Kidney (tissue), 14 donors: ENCODE results near the gene TUBB4A. TPM values are rescaled to one million over a fixed set of nuclear protein-coding genes. Genes with fewer than 3 reads are reported as not detected.

Source experiments
- DNase-seq, 5 donors: peaks; one replicate each; pipeline ENCODE4 v3.0.0-alpha.2; 2013 to 2020
- FAIRE-seq: peaks from 2 replicates; lab custom pipeline; 2012; peaks lifted over from hg19 to GRCh38; lab: Jason Lieb, UNC
- H3K27ac ChIP-seq, 2 donors: one replicate each; pipeline ENCODE4 v1.7.0; 2013; ENCODE audit warnings: low read depth in 2 of 2, low read length in 2 of 2, inconsistent platforms in 1 of 2
- H3K27me3 ChIP-seq: one replicate; pipeline ENCODE4 v1.7.1; 2013; ENCODE audit warnings: low read length, inconsistent platforms; ENCODE audit not compliant: control insufficient read depth, insufficient read depth
- H3K36me3 ChIP-seq, 3 donors: one replicate each; pipeline versions ENCODE4 v1.7.0 to v1.7.1; 2013; ENCODE audit warnings: low read length in 3 of 3, control low read depth in 1 of 3, inconsistent platforms in 1 of 3; ENCODE audit not compliant: insufficient read depth in 3 of 3, control insufficient read depth in 2 of 3
- H3K4me1 ChIP-seq, 3 donors: one replicate each; pipeline versions ENCODE4 v1.7.0 to v1.7.1; 2013; ENCODE audit warnings: low read length in 3 of 3, inconsistent platforms in 1 of 3, low read depth in 1 of 3; ENCODE audit not compliant: control insufficient read depth in 2 of 3, insufficient read depth in 2 of 3
- H3K4me3 ChIP-seq, 3 donors: one replicate each; pipeline versions ENCODE4 v1.7.0 to v1.8.1; 2013; ENCODE audit warnings: low read length in 3 of 3, control low read depth in 1 of 3, inconsistent platforms in 1 of 3
- H3K9ac ChIP-seq, 3 donors: one replicate each; pipeline versions ENCODE4 v1.7.0 to v1.7.1; 2013; ENCODE audit warnings: low read length in 3 of 3, control low read depth in 1 of 3, inconsistent platforms in 1 of 3
- H3K9me3 ChIP-seq, 3 donors: one replicate each; pipeline versions ENCODE4 v1.7.0 to v1.7.1; 2013; ENCODE audit warnings: low read length in 3 of 3, control low read depth in 1 of 3, inconsistent platforms in 1 of 3; ENCODE audit not compliant: control insufficient read depth in 2 of 3, insufficient read depth in 1 of 3
- intact Hi-C: fragments of 100-400 bp; cut with DNase I; formaldehyde crosslinking; loops from one replicate; pipeline ENCODE4 v1.11.1; 2022
- polyA plus RNA-seq: library from polyadenylated mRNA; stranded (reverse); fragments of 350-450 nt; fragmentation: Illumina TruSeq; extraction: RNeasy Lipid Tissue Mini Kit (QIAGEN cat#74804); gene quantifications from one replicate; pipeline ENCODE4 v1.2.3, GENCODE V29; 2014; ENCODE audit warnings: low read depth, low replicate concordance; ENCODE audit not compliant: insufficient read depth
- total RNA-seq: library from RNA; stranded (reverse); fragmentation: NEBNext Ultra II Directional; extraction: Animal tissue kit (Norgen Biotek cat#: 25700); gene quantifications from one replicate; pipeline ENCODE4 v1.2.1, GENCODE V29; 2021
- TF ChIP-seq, protein P1 (sequence below): IDR thresholded peaks from 3 replicates; pipeline ENCODE4 v1.5.1; 2012; ENCODE audit warnings: mild to moderate bottlenecking, moderate library complexity, borderline replicate concordance; ENCODE audit not compliant: insufficient read depth; ENCODE audit errors: extremely low read depth
- donor health status: control.
- donor health status: control.
- donor health status: control.
- donor health status: control.
- donor health status: control.
- donor health status: DM: yes; HTN: yes; CAD: no.
- donor health status: Normal renal cell carcinoma (clear cell type).

Gene TUBB4A
- total and polyA plus RNA-seq, 2 donors from 2014 or later, result 4.4 to 11.3 TPM

DNA sequence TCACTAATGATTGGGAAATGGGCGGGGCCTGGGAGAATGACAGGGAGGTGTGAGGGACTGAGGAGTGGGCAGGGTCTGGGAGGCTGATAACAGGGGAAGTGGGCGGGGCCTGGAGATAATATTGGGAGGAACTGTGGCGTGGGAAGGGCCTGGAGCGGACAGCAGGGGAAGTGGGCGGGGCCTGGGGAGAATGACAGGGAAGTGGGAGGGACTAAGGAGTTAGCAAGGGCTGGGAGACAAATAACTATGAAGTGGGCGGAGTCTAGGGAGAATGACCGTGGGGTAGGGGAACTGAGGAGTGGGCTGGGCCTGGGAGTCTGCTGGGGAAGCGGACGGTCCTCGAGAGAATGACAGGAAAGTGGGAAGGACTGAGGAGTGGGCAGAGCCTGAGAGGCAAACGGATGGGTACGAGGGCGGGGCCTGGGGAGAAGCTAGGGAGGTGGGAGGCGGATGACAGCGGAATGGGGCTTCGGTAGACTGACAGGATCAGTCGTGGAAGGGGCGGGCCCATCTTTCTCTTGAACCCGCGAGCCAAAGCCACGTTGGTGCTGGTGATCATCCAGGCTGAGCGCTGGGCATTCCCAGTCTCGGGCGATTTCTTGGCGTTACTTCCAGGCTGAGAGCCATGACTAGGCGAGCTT, 14.0 kb upstream of the TUBB4A start:
- Histone ChIP-seq H3K9me3 (no peaks in the 10 kb centered on the region), H3K4me3 (peak overlapping the region; percentile 65 to 80 (median 77)), H3K9ac (peak overlapping the region; percentile 45 to 78 (median 52)), H3K27me3 (no peaks in the 10 kb centered on the region), H3K4me1 (peaks cover 0 to 2% (median 0%) of the 10 kb centered on the region in 3 donors), H3K36me3 (no peaks in the 10 kb centered on the region), H3K27ac (peak overlapping the region; percentile 51 to 56)
- FAIRE-seq, result no peak
- DNase-seq, result peak; percentile 92 to 97 (median 95)
- intact Hi-C loops, result loop anchor here (10.0 kb wide), 1 partner anchor 109 kb away; no protein-coding TSS in a partner anchor
- TF ChIP-seq, protein P1, sequence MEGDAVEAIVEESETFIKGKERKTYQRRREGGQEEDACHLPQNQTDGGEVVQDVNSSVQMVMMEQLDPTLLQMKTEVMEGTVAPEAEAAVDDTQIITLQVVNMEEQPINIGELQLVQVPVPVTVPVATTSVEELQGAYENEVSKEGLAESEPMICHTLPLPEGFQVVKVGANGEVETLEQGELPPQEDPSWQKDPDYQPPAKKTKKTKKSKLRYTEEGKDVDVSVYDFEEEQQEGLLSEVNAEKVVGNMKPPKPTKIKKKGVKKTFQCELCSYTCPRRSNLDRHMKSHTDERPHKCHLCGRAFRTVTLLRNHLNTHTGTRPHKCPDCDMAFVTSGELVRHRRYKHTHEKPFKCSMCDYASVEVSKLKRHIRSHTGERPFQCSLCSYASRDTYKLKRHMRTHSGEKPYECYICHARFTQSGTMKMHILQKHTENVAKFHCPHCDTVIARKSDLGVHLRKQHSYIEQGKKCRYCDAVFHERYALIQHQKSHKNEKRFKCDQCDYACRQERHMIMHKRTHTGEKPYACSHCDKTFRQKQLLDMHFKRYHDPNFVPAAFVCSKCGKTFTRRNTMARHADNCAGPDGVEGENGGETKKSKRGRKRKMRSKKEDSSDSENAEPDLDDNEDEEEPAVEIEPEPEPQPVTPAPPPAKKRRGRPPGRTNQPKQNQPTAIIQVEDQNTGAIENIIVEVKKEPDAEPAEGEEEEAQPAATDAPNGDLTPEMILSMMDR, result no peak

DNA sequence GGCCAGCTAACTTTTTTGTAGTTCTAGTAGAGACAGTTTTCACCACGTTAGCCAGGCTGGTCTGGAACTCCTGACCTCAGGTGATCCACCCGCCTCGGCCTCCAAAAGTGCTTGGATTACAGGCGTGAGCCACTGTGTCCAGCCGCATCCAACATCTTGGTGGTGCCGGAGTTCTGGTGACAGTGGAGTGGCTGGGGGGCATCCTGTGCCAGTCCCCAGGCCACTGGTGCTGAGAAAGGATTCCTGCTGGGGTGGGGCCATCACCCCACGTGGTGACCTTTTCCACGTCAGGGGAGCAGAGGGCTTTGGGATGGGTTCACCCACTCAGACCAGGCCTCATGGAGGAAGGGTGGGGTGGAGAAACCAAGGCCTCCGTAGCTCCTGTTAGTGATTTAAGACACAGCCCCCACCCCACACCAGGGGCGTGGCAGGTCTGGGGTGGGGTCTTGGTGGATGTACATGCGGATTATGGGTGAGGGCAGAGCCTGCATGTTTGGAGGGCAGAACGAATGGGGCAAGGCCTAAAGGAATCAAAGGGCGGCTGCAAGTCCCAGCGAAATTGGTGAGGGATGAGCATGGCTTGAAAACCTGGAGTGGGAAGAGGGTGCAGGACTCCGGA, 12.9 kb upstream of the TUBB4A start:
- Histone ChIP-seq H3K9me3 (no peaks in the 10 kb centered on the region), H3K27me3 (no peaks in the 10 kb centered on the region), H3K27ac (no peak overlapping the region), H3K4me1 (peaks cover 0 to 2% (median 0%) of the 10 kb centered on the region in 3 donors), H3K4me3 (no peak overlapping the region), H3K36me3 (no peaks in the 10 kb centered on the region), H3K9ac (no peak overlapping the region)
- DNase-seq (peak in 1 of 5 donors; percentile 64), FAIRE-seq (no peak)
- TF ChIP-seq, protein P1, result no peak
- intact Hi-C loops, result loop anchor here (10.0 kb wide), 1 partner anchor 110 kb away; no protein-coding TSS in a partner anchor

DNA sequence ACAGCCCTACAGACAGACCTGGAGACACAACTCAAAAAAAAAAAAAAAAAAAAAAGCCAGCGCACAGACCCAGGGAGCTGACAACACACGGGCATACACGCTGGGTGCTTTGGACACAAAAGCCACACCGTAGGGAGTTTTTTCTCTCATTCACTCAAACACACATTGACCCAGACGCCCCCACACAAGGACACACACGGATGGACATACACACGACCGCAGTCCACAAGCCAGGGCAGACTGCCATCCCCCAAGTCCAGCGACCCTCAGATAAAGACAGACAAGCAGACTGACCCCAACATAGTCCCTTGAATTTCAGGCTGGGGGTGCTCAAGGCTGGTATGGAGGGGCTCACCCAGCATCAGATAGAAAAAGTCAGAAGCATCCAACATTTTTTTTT, 12.0 kb upstream of the TUBB4A start:
- no peaks in the 10 kb centered on the region for H3K36me3 ChIP-seq
- DNase-seq (peak in 4 of 5 donors; percentile 21 to 57 (median 48)), FAIRE-seq (no peak)
- TF ChIP-seq, protein P1, result no peak
- no peak overlapping the region for H3K9ac ChIP-seq
- peaks cover 0 to 2% (median 0%) of the 10 kb centered on the region in 3 donors for H3K4me1 ChIP-seq
- intact Hi-C loops, result loop anchor here (10.0 kb wide), 1 partner anchor 111 kb away; no protein-coding TSS in a partner anchor
- H3K4me3 ChIP-seq, result no peak overlapping the region
- H3K27me3 ChIP-seq, result no peaks in the 10 kb centered on the region
- no peak overlapping the region for H3K27ac ChIP-seq
- no peaks in the 10 kb centered on the region for H3K9me3 ChIP-seq
